Stimulated activated CD8-positive, alpha-beta memory T cell treated with anti-CD3 and anti-CD28 coated beads, Interleukin-12 subunit alpha, Interleukin-12 subunit beta, amount 100 ng/mL, for 1 hour (primary cell): ENCODE data around the gene SH3PXD2A.
"Not testable (repeated sequence)": the region's sequence is repeated elsewhere in the genome, so short reads cannot be mapped to it uniquely, and the experiment has no call there.

Experiments used
- DNase-seq: peaks from one replicate; pipeline ENCODE4 v3.0.0-alpha.2; 2020; ENCODE audit warnings: low read depth

SH3PXD2A gene

DNA sequence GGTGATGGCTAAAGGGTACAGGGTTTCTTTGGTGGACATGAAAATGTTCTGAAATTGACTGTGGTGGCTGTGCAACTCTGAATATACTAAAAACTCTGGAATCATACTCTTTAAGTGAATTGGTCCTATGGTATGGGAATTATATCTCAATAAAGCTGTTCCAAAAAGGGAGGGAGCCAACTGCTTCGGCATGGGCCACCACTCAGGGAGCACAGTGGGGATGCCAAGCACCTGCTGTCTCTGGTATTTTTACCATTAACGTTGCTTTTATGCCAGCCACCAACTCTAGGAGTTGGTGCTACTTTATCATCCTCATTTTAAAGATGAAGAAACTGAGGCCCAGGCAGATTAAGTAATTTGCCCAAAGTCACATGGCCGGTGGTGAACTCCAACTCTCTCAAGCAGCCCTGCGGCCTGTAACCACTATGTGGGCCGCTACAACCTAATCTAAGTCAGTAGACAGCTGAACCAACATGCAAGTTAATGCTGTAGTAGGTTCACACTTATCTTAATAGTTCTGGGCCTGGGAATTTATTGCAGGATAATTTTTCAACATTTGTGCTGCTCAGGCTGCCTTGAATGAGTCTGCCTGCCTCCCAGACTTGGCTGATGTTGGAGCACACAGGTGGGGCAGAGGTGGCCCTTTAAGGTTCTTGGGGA, 20.8 kb downstream of the SH3PXD2A start:
- no peak for DNase-seq

DNA sequence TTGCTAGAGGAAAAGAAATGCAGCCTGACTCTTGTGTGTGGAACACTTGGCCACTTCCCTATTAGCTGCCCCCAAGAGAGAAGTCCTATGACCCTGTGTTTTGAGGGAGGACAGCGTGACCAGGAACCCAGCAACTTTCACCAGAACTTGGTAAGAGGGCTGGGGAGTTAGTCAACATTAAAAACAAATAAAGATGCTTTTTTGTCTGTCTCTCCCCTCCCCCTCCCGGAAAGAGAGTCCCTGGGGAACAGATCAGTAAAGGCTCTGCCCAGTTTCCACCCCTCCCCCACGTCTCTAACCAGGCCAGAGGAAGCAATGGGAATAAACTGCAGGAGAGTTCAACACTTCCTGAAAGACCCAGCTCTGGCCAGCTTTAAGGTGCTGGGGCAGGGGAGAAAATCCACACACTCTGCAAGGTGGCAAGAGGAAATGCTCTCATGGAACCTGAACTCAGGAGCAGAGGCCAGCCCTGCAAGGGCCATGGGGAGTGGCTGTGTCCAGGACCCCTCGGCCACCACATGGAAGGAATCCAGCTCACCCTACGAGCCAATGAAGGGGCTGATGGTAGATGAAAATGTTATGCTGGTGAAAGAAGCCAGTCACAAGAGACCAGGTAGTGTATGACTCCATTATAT, 21.5 kb downstream of the SH3PXD2A start:
- DNase-seq = no peak

DNA sequence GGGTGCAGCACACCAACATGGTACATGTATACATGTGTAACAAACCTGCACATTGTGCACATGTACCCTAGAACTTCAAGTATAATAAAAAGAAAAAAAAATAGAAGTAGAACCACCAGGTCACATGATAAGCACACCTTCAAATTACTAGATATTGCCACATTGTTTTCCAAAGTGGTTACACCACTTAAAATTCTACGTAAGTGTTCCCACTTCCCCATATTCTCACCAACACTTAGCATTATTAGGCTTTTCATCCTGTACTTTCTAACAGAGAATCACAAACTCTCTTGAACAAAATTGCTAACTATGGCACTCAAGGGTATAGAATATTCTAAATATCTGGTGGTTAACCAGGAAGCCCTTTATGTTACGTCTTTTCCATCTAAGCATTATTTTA, 22.6 kb downstream of the SH3PXD2A start:
- DNase-seq = no peak

DNA sequence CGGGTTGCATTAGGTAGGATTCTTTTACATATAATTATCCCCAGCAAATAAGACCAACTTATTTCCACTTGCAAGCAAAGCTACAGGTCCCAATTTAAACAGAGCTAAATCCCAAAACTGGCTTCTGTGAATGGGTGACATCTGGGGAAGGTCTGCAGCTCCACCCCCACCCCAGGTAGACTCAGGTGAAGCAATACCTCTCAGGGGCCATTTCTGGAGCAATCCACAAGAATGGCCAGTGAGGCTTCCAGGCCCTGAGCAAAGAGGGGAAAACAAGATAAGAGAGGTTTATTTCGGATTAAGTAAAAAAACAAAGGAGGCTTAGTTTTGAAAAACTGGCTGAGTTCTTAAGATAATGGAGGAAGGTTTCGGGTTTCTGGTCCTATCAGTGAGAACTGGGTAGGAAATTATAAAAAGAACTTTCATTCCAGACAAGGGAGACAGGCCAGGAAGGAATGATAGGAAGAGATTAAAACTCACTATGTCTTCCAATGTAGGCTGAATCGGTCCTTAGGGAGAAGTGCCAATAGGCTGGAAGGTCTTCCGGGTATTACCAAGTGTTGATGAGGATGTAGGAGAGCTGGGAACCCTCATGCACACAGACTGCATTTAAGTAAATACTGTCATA, 25.4 kb downstream of the SH3PXD2A start:
- no peak for DNase-seq

DNA sequence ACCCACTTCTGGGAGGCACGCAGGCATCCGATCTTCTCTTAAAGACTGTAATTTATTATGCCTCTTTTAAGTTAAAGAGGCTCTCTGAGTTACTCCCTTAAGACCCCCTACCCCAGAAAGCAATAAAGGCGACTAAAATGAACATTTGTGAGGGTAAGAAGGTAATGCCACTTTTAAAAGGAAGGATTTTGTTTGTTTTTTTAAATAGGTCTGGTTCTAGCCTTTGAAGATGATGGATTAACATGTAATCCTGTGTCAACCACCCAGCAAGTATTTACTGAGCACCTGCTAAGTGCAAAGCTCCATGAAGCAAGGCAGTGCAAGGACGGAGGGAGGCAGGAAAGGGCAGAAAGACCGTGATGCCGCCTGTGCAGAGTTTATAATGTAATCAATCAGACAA, 26.1 kb downstream of the SH3PXD2A start:
- no peak for DNase-seq

DNA sequence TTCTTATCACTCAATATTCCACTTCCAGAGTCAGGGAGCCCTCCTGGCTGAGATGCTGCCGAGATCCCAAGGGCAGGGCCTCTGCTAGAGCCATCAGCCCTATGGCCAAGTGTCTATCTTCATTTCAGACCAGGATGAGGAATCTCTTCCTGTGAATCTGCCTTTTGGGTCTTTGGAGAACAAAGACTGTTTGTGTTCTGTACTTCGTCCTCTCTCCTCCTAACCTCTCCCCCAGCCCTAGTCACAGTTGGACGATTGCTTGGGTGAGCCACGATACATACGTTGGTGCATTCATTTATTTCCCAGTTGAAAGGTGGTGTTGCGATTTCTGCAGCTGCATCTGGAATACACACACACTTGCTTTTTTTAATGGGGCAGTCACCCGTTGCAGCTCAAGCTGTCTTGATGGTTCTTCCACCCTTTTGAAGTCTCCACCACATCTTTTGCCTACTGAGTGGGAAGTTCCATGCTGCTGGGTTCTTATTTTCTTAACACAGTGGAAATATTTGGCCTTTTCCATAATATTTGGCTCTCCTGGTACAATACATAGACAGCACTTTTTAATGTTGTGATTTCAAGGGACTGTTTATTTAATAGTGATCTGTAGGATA, 26.7 kb downstream of the SH3PXD2A start:
- no peak for DNase-seq

DNA sequence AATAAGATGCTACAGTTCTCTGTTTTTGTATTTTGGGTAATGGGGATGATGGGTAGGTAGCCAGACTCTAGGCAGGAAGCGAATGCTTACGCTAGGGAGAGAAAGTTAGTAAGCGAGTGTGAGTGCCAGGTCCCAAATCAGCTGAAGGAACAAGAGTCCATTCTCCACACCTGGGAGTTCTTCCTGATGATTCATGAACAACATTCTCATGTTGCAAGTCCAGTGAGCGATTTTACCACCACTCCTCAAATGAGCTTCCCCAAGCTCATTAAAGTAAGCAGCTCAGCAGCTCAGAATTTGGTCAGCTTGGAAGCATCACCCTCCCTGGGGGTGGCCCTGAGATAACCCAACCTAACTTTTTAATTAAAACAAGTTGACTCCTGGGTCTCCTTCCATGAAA, 27.3 kb downstream of the SH3PXD2A start:
- DNase-seq = no peak

DNA sequence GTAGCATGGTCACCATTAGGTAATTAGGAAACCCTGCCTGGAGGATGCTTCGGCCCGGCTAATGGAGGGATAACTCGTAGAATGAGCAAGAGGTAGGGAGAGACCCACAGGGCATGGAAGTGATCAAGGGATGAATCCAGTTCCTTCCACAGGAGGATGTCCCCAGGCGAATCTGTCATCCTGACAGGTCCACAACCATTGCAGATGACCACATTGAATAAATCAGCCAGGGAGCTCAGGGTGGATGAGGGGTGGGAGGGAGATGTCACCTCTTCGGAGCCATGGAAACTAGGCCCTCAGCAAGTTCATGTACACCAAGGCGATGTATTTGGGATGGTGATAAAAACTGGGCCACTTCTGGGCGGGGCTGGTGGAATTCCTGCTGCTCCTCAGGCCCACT, 28.5 kb downstream of the SH3PXD2A start:
- DNase-seq = no peak

DNA sequence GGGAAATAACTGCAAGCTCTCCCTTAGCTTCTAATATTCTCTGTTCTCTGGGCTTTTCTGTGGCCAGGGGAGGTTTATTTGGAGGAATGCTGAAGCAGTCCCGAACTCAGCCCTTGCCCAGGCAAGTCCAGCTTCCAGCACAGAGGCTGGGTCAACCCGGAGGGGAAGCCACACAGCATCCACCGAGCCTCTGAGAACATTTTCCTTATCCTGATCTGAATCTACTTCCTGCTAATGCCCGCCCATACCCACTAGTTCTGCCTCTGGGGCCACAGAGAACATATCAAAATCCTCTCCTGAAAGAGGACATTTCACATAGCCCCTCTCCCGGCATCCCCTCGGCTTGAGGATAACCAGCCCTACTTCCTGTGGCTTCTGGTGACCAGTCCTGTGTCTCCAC, 31.1 kb downstream of the SH3PXD2A start:
- no peak for DNase-seq

DNA sequence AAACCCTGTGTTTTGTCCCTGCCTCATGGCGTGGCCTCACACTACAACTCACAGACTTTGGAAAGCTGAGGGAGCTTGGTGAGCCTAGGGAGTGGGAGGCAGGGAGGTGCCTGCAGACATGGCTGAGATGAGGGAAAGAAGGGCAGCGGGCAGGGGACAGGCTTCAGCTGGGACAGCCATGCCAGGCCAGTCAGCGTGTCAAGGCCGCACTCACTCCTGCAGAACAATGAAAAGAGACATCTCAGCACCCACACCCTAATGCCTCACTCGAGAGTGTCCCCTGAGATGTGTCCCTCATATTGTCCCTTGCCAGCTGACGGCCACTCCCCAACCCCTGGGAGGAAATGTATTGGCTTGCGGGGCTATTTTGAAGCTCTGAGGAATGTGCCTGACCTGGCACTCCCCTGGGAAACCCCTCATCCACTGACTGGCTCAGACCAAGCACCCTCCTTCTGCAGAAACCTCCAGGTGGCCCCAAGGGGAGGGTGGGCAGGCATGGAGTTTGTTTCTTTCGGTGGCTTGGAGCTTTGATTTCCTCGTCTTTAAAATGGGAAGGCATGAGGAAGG, 31.6 kb downstream of the SH3PXD2A start:
- DNase-seq = no peak

DNA sequence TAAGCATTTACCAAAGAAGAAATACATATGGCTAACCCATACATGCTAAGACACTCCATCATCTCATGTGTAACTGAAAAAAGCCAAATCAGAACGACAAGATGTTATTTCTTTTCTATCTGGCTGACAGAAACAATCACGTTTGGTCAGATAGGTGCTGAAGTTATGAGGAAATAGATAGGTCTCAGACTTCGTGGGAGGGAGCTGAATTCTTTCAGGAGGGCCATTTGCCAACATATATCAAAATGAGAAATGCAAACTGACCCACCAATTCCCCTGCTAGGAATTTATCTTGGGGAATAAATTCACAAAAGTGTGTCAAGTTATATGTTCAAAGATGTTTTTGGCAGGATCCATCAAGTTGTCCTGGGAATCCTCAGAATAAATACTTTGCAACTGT, 32.6 kb downstream of the SH3PXD2A start:
- DNase-seq = no peak

DNA sequence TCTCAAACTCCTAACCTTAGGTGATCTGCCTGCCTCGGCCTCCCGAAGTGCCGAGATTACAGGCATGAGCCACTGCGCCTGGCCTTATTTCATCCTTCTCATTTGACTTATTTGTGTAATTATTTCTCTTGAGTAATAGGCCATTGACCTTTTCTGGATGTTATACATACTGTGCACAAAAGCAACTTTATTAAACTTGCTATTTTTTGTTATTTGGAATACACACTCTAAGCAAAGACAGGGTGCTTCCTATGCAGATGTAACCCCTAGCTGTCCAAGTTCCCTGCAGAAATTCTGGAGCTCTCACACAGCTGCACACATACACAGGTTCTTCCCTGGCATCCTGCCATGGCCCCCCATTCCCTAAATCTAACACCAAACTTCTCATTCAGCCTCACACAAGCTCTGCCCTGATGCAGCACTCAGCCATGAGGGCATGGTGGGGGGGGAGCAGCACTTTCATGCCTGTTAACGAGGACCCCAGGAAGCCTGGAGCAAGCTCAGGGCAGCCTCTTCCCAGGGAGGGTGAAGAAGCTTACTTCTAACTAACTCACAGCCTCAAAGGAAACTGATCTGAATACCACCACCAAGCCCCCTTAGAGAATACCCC, 33.2 kb downstream of the SH3PXD2A start:
- DNase-seq = no peak

DNA sequence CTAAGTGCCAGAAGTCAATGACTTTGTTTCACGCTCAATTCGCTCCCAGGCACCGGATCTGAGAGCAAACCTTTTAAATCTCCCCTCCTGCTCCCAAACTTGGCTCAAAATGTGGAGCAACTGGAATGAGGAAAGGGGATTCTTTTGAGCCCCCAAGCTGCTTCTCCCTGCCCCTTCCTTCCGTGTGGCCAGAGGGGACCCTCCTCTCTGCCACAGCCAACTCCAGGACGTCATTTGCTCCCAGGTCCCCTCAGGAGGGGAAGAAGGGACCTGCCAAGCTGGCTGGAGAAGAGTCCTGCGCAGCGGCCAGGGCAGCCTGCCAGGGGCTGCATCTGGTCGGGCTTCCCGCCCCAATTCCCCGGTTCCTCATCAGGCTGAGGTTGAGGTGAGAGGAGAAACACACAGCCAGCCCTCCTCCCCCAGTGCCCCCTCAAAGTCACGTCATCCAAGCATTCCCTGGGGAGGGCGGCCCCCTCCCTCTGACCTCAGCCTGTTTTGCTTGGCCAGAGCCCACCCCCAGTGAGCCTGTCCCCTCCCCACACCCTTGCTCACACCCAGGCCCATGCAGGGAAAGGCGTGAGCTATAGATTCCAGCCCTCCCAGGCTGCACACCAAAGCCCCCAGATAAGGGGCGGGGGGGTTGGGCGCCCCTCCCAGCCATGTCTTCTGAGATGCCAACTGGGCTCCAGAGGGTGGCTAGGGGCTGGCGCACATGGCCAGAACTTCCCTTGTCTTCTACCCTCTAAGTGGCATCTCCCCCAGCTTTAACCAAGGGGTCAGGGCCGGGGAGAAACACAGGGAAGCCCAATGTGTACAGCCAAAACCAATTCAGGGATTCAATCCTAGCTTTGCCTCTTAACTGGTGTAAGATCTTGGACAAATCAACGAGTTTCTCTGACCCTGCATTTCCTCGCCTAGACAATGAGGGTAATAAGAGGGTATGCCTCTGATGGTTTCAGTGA, 35.0 kb downstream of the SH3PXD2A start:
- no peak for DNase-seq

DNA sequence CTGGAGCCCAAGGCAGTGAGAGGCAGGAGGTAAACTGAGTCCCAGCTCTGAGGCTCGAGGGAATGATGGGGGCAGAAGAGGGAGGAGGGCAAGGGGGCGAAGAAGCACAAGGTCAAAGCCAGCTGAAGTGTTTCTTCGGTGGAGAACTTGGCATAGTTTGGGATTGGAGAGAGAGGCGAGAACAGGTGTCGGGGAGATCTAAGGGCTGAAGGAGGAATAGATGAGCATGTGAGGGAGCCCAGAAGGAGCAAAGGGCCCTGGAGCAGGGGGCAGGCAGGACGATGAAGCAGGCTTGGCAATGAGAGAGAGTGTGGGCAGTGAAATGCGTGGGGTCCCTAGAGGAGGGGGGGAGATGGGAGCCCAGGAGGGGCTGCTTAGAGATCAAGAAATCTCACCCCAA, 35.9 kb downstream of the SH3PXD2A start:
- no peak for DNase-seq

DNA sequence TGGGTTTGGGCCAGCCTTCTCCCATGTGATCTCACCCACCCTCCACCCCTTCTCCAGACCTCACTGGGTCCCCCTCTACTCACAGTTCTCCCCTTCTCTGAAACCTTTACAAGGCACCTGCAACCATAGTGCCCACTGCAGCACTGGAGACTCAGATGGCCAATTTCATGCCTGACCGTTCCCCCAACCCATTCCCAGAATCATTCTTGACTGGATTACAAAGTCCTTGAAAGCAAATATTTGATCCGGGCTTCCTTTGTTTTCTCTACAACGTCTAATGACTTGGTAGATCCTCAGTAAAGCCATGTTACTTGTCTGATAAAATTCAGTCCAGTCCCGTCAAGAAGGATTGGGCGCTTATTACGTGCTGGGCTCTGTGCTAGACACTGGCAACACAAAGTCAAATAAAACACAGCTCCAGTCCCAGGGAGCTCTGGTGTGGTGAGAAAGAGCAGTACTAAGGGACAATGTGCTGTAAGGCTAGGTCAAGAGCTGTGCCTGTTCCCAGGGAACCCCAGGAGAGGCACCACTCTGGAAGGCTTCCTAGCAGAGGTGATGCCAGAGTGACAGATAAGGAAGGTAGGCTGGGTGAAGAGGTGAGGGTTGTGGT, 36.5 kb downstream of the SH3PXD2A start:
- DNase-seq = no peak

DNA sequence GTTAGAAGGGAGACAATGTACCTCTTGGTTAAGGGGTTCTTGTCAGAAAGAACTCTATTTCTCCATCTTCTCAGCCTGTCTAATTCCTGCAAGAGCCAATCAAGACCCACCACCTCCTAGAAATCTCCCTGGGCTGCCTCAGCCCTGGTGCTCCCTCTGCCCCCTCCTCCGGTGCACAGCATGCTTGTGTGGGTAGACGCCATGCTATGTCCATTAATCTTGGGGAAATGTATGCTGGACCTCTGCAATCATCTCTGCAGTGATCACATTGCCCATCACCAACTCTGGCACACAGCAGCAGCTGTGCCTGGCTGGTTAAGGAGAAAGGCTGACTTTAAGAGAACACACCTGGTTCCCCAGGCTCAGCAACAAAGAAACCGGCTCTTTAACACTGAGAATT, 37.3 kb downstream of the SH3PXD2A start:
- no peak for DNase-seq

DNA sequence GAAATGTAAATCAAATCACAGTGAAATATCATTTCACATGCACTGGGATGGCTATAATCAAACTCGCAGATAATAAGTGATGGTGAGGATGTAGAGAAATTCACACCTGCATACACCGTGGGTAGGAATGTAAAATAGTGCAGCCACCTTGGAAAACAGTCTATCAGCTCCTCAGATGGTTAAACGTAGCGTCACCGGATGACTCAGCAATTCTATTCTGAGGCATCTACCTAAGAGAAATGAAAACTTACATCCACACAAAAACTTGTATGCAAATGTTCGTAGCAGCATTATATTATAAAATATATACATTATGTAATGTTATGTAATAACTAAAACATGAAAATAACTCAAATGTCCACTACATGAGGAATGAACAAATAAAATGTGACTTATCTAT, 38.9 kb downstream of the SH3PXD2A start:
- DNase-seq = no peak

DNA sequence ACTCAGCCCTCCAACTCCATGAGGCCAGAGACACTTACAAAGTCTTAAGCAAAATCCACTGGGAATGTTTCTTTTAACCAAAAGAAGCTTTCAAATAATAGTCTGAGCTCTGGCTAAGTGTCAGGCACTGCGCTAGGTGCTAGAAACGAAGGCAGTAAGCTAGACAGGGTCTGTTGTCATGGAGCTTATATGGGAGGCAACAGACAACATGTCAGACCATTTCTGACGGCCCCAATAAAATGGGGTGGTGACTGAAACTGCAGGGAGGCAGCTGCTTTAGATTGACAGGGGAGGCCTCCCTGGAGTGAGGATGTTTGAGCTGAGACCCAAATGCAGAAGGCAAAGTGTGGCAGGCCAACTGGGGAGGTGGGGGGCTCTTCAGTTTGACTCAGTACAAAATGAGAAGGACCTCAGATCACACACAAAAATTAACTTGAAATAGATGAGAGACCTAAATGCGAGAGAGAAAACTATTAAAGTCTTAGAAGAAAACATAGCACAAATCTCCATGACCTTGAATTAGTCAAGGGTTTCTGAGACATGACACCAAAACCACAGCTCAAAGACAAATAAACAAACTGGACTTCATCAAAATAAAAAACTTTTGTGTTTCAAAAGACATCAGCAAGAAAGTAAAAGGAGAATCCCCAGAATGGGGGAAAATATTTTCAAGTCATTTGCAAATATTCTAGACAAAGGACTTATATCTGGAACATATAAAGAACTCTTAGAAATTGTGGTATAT, 40.6 kb downstream of the SH3PXD2A start:
- DNase-seq = no peak

DNA sequence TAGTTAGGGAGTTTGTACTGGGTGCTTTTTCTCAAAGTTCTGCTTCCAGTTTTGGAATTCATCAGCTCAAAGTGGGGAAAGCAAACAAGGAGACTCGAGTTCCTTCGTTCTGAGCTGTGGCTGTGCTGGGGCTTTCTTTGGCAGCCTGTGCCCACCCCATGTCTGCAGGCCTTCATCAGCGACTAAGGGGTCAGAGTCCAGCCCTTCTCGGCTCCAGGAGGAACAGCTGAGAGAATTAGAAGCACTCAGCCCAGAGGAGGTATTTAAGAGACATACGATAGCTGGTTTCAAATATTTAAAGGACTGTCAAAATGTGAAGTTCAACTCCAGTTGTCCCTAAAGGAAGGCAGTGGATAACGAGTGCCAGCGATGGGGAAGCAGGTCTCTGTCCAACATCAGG, 41.3 kb downstream of the SH3PXD2A start:
- DNase-seq = no peak

DNA sequence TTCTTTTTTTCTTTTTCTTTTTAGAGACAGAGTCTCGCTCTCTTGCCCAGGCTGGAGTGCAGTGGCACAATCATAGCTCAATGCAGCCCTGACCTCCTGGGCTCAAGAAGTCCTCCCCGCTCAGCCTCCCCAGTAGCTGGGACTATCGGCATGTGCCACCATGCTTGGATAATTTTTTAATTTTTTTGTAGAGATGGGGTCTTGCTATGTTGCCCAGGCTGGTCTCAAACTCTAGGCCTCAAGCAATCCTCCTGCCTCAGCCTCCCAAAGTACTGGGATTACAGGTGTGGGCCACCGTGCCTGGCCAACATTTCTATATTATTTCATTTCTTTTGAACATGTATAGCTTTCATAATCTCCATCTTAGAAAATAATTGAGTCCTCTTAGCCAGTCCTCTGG, 42.1 kb downstream of the SH3PXD2A start:
- not testable (repeated sequence) for DNase-seq
